HepG2 (cell line): ENCODE measurements around the gene AFF4. TPM values are rescaled to one million over a fixed set of nuclear protein-coding genes. Genes with fewer than 3 reads are reported as not detected.

Source experiments
- ADNP ChIP-seq: sonication (generic); formaldehyde crosslinking; IDR thresholded peaks from 2 replicates; pipeline ENCODE4 v1.4.0; 2020; ENCODE audit warnings: missing genetic modification reagents
- ATF7-NPFF ChIP-seq: sonication (generic); formaldehyde crosslinking; IDR thresholded peaks from 2 replicates; pipeline ENCODE4 v1.8.1; 2023; ENCODE audit warnings: mild to moderate bottlenecking, low read depth, missing genetic modification reagents, moderate library complexity
- CHD2 ChIP-seq: IDR thresholded peaks from 2 replicates; pipeline ENCODE4 v1.6.1; 2011; ENCODE audit warnings: low read depth, low read length, improper control_type of control experiment
- HNF4G ChIP-seq, 2 experiments: sonication (generic) in 1 of 2; formaldehyde crosslinking in 1 of 2; IDR thresholded peaks; 2 replicates each; pipeline versions ENCODE4 v1.4.0 to v1.6.1; 2011 to 2020; ENCODE audit warnings: borderline replicate concordance in 2 of 2, low read depth in 2 of 2, mild to moderate bottlenecking in 2 of 2, low read length in 1 of 2, missing genetic modification reagents in 1 of 2, moderate library complexity in 1 of 2
- KLF13 ChIP-seq: sonication (generic); formaldehyde crosslinking; IDR thresholded peaks from 2 replicates; pipeline ENCODE4 v1.4.0; 2020; ENCODE audit warnings: mild to moderate bottlenecking, missing genetic modification reagents
- RBFOX2 ChIP-seq: fragments of 200-400 bp; formaldehyde crosslinking; IDR thresholded peaks from 2 replicates; pipeline ENCODE4 v1.6.1; 2017; ENCODE audit warnings: low read depth, mild to moderate bottlenecking, low read length
- REL ChIP-seq: sonication (generic); formaldehyde crosslinking; conservative IDR thresholded peaks from 2 replicates; pipeline ENCODE4 v1.8.0; 2022; ENCODE audit warnings: mild to moderate bottlenecking, missing genetic modification reagents, moderate library complexity
- SSRP1 ChIP-seq: IDR thresholded peaks from 2 replicates; pipeline ENCODE4 v1.6.1; 2016; ENCODE audit warnings: control low read depth
- STAT5B ChIP-seq: sonication (generic); formaldehyde crosslinking; IDR thresholded peaks from 2 replicates; pipeline ENCODE4 v1.4.0; 2020; ENCODE audit warnings: missing genetic modification reagents
- TCF12 ChIP-seq, 2 experiments: fragments of 450-650 bp in 1 of 2; sonication (generic) in 1 of 2; formaldehyde crosslinking in 1 of 2; IDR thresholded peaks; 2 replicates each; pipeline versions ENCODE4 v1.6.1 to v1.8.0; 2017 to 2022; ENCODE audit warnings: antibody characterized with exemption in 1 of 2, mild to moderate bottlenecking in 1 of 2, missing genetic modification reagents in 1 of 2, moderate library complexity in 1 of 2
- ZNF136 ChIP-seq: sonication (generic); formaldehyde crosslinking; IDR thresholded peaks from 2 replicates; pipeline ENCODE4 v1.8.1; 2022; ENCODE audit warnings: low read depth, mild to moderate bottlenecking, moderate library complexity, missing genetic modification reagents
- ZNF143 ChIP-seq: sonication (generic); formaldehyde crosslinking; IDR thresholded peaks from 2 replicates; pipeline ENCODE4 v1.4.0; 2020; ENCODE audit warnings: missing genetic modification reagents
- ZNF207 ChIP-seq: fragments of 450-650 bp; IDR thresholded peaks from 2 replicates; pipeline ENCODE4 v1.6.1; 2016; ENCODE audit warnings: antibody characterized with exemption, borderline replicate concordance
- ZNF607 ChIP-seq: sonication (generic); formaldehyde crosslinking; IDR thresholded peaks from 2 replicates; pipeline ENCODE4 v1.5.1; 2020; ENCODE audit warnings: missing genetic modification reagents, mild to moderate bottlenecking, borderline replicate concordance
- ZNF737 ChIP-seq: sonication (generic); formaldehyde crosslinking; IDR thresholded peaks from 2 replicates; pipeline ENCODE4 v1.5.0; 2020; ENCODE audit warnings: missing genetic modification reagents, mild to moderate bottlenecking, borderline replicate concordance
- polyA plus RNA-seq, 8 experiments: library from polyadenylated mRNA; depleted of rRNA in 3 of 8; stranded (reverse) in 7 of 8; unstranded in 1 of 8; fragments of >200 nt; fragmentation: Illumina TruSeq in 4 of 8; extraction: Trizol in 4 of 8; gene quantifications; 2 replicates each; pipeline versions ENCODE4 v1.2.1 to v1.2.3, GENCODE V29; 2011 to 2016; ENCODE audit warnings: low read depth in 4 of 8, missing spikeins in 1 of 8, mixed read lengths in 1 of 8; ENCODE audit not compliant: insufficient read depth in 1 of 8
- total RNA-seq, 5 experiments: library from RNA; depleted of rRNA; stranded (reverse); fragments of >200 nt; fragmentation: Illumina TruSeq; extraction: Trizol; gene quantifications; 2 replicates each; pipeline ENCODE4 v1.2.3, GENCODE V29; 2016; ENCODE audit warnings: low read depth in 1 of 5
- TF ChIP-seq, protein P1 (sequence below): sonication (generic); formaldehyde crosslinking; IDR thresholded peaks from 2 replicates; pipeline ENCODE4 v1.8.0; 2023; ENCODE audit warnings: mild to moderate bottlenecking, missing genetic modification reagents
- TF ChIP-seq, protein P2 (sequence below): sonication (generic); formaldehyde crosslinking; IDR thresholded peaks from 2 replicates; pipeline ENCODE4 v1.4.0; 2020; ENCODE audit warnings: missing genetic modification reagents, mild to moderate bottlenecking, borderline replicate concordance
- TF ChIP-seq, protein P3 (sequence below): sonication (generic); formaldehyde crosslinking; IDR thresholded peaks from 2 replicates; pipeline ENCODE4 v1.5.1; 2020; ENCODE audit warnings: missing genetic modification reagents, mild to moderate bottlenecking, borderline replicate concordance

Gene AFF4
- total and polyA plus RNA-seq, 2 of the 13 experiments (the other 11 are each of a cell fraction or from before 2014, with no cell fraction given), result 22.1 to 25.5 TPM

DNA sequence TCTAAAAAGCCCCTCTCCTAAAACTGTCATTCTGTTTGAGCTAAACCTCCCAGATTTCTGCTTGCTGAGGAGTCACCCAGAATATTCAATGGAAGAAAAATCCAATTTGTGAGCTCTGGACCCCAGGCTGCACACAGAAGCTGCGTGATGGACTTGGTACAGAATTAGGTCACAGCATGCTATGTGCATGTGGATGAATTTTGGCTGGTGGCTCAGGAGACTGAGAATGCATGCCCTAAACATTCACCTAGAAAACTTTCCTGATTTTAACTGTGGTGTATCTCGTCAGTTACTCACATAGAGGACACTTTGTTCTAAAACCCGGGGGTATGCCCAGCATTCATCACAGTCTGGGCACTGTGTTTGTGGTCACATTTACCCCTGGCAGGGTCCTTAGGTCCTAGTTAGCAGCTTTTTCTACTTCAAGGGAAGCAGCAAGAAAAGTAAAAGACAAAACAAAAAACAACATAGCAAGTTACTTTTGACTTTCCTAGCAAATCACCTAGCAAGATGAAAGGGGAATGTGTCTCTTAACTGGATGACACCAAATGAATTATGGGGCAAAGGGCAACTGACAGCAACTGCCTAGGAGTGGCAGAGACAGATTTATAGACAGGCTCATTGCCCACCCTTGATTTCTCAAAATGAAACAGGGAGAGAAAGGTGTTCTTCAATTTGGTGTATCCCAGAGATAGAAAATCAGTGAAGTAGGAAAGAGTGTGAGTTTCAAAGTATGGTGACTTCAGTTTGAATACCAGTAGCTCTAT lies 124.7 kb downstream of the AFF4 start (continued):
- TF ChIP-seq TCF12 (IDR thresholded peaks at IDR 0.05) (no peak), TCF12 (CRISPR knock-in tag; IDR thresholded peaks at IDR 0.05) (0 out of 2 replicates have a peak, but pooled peaks have one; percentile 50), ZNF737 (CRISPR knock-in tag) (no peak), RBFOX2 (no peak), KLF13 (CRISPR knock-in tag) (no peak), HNF4G (IDR thresholded peaks at IDR 0.05; ENCODE audit: borderline replicate concordance, low read depth, low read length) (no peak), HNF4G (CRISPR knock-in tag; IDR thresholded peaks at IDR 0.05; ENCODE audit: borderline replicate concordance, low read depth) (no peak), SSRP1 (CRISPR knock-in tag) (no peak), STAT5B (CRISPR knock-in tag) (no peak), ZNF207 (no peak), ADNP (CRISPR knock-in tag) (no peak), REL (CRISPR knock-in tag) (no peak), ZNF136 (CRISPR knock-in tag) (no peak), CHD2 (no peak), ZNF607 (no peak; the same call in 1 of the 2 replicates), ATF7-NPFF (no peak), ZNF143 (no peak)
- TF ChIP-seq, protein P1, sequence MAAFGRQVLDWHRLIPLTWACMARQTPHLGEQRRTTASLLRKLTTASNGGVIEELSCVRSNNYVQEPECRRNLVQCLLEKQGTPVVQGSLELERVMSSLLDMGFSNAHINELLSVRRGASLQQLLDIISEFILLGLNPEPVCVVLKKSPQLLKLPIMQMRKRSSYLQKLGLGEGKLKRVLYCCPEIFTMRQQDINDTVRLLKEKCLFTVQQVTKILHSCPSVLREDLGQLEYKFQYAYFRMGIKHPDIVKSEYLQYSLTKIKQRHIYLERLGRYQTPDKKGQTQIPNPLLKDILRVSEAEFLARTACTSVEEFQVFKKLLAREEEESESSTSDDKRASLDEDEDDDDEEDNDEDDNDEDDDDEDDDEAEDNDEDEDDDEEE (CRISPR knock-in tag), result no peak
- TF ChIP-seq, protein P2, sequence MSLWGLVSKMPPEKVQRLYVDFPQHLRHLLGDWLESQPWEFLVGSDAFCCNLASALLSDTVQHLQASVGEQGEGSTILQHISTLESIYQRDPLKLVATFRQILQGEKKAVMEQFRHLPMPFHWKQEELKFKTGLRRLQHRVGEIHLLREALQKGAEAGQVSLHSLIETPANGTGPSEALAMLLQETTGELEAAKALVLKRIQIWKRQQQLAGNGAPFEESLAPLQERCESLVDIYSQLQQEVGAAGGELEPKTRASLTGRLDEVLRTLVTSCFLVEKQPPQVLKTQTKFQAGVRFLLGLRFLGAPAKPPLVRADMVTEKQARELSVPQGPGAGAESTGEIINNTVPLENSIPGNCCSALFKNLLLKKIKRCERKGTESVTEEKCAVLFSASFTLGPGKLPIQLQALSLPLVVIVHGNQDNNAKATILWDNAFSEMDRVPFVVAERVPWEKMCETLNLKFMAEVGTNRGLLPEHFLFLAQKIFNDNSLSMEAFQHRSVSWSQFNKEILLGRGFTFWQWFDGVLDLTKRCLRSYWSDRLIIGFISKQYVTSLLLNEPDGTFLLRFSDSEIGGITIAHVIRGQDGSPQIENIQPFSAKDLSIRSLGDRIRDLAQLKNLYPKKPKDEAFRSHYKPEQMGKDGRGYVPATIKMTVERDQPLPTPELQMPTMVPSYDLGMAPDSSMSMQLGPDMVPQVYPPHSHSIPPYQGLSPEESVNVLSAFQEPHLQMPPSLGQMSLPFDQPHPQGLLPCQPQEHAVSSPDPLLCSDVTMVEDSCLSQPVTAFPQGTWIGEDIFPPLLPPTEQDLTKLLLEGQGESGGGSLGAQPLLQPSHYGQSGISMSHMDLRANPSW, result no peak
- TF ChIP-seq, protein P3, sequence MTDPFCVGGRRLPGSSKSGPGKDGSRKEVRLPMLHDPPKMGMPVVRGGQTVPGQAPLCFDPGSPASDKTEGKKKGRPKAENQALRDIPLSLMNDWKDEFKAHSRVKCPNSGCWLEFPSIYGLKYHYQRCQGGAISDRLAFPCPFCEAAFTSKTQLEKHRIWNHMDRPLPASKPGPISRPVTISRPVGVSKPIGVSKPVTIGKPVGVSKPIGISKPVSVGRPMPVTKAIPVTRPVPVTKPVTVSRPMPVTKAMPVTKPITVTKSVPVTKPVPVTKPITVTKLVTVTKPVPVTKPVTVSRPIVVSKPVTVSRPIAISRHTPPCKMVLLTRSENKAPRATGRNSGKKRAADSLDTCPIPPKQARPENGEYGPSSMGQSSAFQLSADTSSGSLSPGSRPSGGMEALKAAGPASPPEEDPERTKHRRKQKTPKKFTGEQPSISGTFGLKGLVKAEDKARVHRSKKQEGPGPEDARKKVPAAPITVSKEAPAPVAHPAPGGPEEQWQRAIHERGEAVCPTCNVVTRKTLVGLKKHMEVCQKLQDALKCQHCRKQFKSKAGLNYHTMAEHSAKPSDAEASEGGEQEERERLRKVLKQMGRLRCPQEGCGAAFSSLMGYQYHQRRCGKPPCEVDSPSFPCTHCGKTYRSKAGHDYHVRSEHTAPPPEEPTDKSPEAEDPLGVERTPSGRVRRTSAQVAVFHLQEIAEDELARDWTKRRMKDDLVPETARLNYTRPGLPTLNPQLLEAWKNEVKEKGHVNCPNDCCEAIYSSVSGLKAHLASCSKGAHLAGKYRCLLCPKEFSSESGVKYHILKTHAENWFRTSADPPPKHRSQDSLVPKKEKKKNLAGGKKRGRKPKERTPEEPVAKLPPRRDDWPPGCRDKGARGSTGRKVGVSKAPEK, result no peak
